NCI-H2171 (cell line): Measurements from ENCODE around the gene NPR2.

ENCODE experiments used
- DNase-seq: peaks from one replicate; lab custom pipeline; 2025; lab: John Stamatoyannopoulos, UW

Gene NPR2

DNA sequence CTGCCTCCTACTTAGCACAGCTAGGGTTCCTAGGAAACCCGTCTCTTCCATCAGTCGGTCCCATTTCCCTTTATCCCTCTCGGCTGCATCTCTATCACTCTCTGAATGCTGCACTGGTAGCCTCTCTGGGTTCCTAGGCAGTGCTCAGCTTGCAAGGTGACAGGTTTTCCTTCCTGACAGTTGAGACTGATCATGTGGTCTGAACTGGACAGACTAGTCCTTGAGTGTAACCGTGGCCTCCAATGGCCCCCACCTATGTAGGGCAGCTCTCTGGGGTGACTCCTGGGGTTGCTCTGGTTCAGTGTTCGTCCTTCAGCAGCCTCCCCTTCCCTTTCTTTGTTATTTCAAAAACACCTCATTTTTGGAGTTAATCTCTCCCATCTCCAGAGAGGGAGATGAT, 41.4 kb downstream of the NPR2 start:
- no peak for DNase-seq

DNA sequence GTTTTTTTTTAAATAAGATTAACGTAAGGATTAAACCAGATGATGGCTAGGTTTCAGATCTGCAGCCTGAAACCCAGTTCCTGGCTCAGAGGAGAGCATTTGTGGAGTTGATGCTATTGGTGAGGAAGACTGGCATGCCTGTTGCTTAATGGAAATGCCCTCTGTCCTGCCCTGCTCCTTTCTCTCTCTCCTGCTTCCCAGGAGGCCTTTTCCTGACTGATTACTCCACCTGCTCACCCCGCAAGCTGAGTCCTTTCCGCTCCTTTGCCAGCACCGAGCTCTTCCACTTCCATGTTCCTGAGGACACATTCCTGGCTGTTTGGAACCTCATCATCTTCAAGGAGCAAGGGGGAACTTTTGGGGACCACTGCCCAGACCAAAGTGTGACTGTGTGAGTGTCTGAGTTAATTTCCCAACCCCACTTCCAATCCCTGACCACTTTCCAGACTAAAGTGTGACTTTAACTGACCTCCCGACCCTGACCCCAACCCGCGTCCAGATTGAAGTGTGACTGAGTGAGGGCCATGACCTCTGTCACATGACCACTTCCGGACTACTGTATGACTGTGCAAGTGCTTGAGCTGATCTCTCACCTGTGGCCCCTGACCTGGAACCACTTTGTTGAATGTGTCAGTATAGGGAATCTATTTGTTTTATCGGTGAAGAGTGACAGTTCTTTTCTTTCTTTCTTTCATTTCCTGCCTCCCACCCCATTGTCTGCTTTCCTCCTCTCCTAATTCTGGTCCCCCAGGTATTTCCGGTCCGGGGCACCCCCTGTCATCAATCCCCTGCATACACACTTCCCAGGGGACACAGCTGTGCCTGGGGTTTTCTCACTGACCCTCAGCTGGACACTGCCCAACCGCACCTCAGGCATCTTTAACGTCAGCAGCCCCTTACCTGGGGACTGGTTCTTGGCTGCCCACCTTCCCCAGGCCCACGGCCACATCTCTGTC, 43.1 kb downstream of the NPR2 start:
- no peak for DNase-seq

DNA sequence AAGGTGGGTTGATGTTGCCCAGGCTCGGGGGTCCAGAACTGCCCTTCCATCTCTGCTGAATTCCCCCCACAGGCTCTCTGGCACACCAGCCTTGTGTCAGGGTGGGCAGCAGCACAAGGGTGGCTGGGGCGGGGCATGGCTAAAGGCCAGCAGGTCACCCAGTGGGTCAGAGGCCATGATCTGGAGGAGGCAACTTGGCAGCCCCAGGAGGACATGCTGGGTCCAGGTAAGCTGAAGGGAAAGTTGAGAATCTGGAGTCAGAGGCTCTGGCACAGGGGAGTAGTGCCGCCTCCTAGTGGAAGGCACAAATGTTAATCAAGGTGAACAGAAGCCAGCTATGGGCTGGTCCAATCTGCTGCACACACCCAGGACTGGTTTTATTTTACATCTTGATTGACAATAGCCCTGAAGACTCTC, 43.8 kb downstream of the NPR2 start:
- DNase-seq = no peak

DNA sequence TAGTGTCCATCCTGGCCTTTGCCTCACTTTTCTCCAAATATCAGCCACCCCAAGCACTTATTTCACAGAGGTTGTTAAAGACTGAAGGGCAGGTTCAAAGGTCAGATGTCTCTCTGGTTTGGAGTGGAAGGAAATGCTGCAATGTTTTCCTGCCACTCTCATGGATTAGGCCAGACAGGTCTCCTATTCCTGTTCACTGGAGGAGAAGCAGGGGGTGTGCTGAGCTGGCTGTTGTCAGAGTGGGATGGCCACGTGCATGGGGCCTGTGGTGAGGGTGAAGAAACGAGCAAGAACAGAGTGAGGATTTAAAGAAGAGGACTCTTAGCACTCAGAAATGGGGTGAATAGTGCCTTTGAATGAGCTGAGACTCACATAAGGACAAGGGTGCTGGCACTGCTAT, 44.4 kb downstream of the NPR2 start:
- DNase-seq = no peak

DNA sequence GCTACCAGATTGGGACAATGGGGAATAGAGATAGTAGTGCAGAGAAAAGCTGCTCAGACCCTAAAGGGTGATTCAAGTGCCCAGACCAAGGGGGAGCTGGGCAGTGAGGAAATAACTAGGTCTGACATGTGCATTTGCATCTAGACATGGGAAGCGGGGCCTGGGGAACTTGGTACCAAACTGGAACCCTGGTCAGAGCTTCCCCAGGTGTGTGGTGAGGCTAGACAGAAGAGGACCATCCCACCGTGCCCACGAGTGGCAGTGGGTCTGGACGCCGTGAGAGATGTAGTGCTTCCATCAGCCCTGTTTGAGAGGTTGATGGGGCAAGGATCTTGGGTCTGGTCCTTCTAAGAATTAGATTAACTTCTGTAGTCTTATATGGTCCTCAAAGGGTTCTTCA, 45.2 kb downstream of the NPR2 start:
- no peak for DNase-seq

DNA sequence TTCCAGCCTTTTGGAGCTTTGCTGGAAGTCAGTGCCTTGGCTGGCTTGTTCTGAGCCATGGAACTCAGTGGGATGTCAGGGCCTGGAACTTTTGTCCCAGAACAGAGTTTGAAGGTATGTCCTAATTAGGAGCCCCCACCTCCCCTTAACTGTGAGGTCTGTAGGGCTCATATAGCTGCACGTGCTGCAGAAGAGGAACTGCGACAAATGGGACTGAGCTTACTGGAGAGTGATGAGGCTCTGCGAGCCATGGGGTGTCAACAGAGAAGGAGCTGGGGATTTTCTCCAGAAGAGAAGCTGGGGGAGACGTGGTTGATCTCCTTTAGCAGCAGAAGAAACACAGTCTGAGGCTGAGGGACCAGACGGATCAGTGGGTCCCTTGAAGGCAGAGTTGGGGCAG, 48.5 kb downstream of the NPR2 start:
- no peak for DNase-seq

DNA sequence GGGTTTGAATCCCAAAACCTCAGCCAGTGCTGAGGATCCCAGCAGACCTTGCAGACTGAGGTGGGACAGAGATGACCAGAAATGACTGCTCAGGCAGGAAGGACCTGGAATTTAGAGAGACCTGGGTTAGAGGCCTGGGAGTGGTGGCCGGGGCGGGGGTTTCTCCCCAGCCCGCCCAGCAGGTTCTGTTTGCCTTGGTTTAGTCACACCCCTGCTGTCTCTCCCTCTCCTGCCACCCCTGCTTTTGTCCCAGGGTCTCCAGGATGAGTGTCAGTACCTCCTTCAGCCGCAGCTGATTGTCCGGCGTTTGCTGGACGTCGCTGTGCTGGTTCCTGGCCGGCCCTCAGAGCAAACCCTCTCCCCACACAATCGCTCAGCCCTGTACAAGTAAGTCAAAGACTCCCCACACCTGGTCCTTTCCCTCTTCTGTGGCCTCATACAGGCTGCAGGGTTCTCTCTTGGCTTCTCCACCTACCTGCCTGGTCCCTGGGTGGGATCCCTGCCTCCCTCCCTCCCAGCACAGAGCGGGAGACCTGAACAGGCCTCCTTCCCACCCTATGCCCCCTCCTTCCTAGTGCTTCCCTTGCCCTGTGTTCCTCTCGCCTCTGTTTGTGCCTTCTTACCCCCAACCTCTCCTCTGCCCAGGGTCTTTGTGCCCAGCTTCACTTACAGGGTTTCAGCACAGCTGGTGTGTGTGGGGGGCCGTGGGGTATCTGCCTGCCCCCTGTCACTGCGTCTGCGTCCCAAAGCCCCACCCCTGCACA, 49.7 kb downstream of the NPR2 start:
- DNase-seq = no peak

DNA sequence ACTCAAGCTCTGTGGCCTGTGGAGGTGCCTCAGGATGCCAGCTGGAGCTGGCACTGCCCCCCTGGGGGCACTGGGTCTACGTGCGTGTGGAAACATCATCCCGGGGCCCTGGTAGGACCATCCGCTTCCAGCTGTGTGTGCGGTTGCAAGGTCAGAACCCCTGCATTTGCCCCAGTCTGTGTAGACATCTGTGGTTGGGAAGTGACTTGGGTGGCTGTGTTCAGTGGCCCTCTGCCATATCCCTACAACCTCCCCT, 50.2 kb downstream of the NPR2 start:
- DNase-seq = no peak

DNA sequence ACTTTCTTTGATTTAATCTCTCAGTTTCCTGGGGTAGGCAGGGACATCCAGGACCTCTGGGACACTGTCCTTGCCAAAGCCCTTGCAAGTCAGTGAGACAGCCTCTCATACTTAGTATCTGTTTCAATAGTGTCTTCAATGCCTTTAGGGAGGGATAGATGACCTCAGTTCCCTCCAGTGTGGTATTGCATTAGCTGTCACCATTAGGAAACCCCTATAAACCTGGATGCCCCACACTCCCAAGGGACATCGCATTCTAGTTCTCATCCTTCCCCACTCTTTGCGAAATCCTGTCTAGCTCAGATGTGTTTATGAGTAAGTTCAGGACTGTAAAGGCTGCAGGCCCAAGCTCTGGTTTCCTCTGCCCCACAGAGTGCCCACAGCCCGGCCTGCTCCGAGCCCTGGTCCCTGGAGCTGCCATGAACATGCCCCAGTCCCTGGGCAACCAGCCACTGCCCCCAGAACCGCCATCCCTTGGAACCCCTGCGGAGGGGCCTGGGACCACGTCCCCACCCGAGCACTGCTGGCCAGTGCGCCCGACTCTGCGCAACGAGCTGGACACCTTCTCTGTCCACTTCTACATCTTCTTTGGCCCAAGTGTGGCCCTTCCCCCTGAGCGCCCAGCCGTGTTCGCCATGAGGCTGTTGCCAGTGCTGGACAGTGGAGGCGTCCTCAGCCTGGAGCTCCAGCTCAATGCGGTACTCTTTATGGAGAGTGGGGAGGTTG, 50.8 kb downstream of the NPR2 start:
- DNase-seq = no peak

DNA sequence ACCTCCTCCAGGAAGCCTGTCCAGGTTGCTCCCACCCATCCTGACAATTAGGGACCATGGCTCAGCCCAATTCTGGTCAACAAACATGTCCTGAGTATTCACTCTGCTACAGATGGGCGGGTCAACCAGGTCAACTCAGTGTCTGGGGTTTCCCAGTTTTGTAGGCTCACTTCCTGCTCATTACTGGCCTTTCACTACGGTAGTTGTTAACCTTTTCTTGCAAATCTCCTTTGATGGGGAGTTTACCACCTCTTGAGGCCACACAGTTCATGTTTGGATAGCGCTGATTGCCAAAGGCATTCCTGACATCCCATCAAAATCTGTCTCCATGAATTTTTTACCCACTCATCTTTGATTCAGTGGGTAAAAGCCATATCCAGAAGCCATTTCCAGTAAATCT, 51.4 kb downstream of the NPR2 start:
- DNase-seq = no peak

DNA sequence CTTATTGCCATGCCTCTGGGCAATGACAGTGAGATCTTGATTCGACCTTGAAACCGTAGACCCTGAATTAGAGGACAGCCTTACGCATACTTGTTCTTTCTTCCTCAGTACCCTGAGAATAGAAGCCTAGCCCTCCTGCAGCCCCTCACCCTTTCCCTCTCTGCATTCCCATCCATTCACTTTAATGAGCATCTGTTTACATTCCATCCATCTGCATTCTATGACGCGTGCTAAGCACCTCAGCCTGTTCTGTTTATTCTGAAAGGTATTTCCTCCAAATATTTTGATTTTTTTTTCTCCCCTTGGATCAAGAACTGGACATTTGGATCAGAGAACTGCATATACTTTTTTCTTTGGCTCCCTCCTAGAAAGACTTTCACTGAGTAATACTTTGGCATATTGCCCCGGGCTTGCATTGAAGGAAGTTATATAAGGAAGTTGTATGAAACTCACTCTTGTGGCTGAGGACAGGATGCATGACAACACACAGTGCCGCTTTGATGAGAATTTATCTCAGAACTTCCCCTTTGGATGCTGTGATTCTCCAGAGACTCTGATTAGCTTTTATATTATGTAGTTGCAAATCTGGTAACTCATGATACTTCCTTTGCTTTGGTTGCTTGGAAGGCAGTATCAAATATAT, 53.4 kb downstream of the NPR2 start:
- no peak for DNase-seq

DNA sequence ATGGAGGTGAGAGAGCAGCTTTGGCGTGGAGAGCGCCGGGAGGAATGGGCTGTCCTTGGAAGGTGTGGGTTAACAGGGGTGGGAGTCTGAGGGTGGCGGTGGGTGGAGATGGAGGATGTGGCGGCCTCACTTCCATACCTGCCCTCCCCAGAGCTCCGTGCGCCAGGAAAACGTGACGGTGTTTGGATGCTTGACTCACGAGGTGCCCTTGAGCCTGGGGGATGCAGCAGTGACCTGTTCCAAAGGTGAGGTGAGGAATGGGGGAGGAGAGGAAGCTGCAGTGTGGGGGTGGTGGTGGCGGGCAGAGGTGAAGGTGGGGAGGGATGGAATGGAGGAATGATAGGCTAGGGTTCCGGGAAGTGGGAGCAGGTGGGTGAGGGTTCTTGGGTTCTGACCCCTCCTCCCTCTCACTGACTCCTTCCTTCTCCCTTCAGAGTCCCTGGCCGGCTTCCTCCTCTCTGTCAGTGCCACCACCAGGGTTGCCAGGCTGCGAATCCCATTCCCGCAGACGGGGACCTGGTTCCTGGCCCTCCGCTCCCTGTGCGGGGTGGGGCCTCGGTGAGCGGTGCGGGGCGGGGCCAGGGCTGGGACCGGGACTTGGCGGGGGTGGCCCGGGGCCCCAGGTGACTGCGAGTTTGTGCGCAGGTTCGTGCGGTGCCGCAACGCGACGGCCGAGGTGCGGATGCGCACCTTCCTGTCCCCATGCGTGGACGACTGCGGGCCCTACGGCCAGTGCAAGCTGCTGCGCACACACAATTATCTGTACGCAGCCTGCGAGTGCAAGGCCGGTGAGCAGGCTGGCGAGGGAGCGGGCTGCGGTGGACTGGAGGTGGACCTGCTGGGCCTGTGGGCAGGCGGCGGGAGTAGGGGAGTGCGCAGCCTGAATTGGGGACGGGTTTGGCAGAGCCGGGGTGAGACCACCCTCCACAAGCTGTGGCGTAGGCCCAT, 54.7 kb downstream of the NPR2 start:
- no peak for DNase-seq

DNA sequence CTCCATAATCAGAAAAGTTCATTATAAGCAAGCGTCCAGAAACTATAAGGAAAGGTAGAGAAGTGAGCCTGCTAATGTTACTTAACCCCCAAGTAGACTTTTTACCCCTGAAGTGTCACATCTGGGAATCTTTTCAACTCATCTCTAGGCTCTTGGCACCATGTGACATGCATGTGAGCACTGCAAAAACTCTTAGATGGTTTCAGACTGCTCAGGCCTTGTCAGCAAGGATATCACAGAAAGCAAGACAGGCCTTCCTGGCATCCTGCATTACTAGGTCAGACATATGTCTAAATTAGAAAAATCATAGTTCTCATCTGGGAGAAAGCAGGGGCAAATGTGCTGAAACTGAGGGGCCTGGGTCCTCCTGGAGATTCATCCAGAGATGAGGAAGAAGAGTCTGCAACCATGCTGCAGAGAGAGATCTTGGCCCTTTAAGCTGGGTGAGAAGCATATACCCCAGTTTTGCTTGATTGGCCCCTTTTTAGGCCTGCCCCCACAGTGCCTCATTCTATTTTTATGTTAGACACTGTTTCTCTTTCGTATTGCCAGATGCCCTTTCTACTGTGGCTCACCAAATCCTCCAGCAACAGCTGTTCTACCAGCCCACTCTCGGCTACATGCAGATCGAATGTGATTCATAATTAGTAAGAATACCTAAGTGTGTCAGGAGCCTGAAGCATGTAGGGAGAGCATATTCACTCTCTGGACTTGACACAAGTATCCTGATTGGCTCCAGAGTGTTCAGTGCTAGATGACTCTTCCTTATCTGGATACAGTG, 56.6 kb downstream of the NPR2 start:
- no peak for DNase-seq

DNA sequence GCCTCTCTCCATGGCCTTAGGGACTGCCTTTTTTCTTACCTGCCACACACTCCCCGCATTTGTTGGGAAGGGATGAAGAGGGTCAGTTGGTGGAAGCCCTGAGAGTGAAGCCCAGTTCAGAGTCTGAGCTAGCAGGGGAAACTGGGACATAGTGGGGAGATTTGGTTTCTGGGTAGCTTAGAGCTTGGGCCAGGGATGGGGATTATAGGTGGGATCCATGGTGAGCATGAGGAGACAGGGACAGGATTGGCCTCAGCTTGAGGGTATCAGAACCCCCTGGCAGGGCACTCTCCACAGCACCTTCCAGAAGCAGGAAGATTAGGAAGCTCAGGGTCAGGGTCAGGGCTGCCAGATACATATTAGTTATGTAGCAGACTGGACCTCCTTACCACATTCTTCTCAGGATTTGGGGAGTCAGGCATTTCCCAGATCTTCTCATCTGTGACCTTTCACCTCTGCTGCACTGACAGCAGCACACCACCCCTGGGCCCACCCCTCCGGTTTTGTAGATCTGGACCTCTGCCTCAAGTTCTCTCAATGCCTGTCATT, 61.0 kb downstream of the NPR2 start:
- no peak for DNase-seq

DNA sequence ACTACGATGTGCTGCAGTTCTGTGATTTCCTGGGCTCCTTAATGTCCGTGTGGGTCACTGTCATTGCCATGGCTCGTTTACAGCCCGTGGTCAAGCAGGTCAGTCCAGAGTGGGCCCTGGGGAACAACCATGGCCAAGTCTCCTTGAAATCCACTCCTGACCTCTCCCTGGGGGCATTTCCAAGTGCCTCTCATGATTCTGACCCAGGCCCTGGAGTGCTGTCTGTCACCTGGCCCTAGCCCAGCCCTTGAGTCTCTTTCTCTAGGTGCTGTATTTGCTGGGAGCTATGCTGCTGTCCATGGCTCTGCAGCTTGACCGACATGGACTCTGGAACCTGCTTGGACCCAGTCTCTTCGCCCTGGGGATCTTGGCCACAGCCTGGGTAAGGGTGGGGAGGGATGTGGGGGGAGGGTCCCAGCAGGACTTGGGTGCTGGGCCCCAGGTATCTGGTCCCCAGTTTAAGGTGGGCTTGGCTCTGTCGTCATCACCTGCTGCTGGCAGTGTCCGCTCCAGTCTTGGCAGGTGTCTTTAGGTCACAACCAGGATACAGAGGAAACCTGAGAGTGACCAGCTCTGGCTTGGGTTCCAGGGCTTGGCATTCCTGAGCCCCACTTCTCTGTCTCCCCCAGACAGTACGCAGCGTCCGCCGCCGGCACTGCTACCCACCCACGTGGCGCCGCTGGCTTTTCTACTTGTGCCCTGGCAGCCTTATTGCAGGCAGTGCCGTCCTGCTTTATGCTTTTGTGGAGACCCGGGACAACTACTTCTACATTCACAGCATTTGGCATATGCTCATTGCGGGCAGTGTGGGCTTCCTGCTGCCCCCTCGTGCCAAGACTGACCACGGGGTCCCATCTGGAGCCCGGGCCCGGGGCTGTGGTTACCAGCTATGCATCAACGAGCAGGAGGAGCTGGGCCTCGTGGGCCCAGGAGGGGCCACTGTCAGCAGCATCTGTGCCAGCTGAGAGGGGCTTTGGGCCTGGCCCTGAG, 61.8 kb downstream of the NPR2 start:
- DNase-seq = no peak

DNA sequence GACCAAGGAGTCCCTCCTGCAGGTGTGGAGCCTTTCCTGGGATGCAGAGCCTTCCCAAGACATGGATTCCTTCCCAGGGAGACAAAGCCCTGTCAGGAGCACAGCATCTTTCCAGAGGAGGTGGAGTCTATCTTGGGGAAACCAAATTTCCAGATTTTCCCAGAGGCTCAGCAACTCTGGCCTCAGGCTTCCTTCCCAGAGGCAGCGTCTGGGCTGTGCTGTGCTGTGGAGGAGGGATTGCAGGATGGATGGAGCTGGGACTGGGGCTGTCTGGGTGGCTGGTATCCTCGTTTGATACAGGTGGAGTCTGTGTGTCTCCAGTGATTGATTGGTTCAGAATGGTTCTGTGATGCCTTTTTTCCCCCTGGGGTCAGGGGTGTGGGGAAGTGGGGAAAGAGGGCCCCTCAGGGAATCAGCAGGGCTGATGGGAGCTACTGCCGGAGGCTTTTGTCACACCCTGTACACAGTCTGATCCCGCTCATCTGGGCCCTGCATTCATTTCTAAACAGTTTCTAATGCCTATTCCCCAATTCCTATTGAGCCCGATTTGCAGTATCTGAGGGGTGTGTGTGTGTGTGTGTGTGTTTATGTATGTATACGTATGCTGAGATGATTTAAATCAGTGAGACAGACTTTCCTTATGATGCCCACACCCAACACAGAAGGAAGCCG, 62.8 kb downstream of the NPR2 start:
- no peak for DNase-seq

DNA sequence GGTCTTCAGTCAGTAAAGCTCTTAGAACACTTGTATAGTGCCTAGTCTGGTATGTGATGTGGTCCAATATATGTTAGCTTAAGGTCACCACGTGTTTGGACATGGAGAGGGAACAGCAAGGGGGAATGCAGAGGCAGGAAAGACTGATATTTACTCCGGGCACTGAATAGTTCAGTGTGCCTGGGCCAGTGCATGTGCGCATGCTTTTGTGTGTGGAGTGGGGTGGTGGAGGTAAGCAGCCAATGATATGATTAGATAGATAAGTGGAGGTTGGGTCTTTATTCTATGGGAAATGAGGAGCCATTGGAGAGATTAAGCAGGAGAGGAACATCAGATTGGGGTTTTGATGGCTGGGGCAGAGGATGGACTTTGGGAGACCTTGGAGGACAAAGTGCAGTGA, 64.8 kb downstream of the NPR2 start:
- no peak for DNase-seq

DNA sequence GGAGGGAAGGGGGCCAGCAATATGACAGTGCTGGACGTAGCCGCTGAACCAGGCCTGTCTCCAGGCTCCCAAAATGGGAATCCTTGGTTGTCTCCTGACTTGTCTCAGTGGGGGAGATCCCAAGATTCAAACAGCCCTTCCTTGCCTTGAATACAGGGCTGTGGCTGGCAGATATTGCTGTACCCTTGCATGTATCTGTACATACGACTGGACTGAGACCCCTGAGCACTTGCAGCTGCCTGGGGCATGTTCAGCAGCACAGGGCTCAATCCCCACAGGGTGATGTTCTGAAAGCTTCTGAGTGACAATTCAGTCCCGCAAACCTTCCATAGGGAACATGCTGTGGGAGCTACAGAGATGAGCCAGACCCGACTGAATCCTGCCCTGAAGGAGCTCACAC, 65.5 kb downstream of the NPR2 start:
- no peak for DNase-seq
